ENCODE results near the gene CDC27.
A peak's percentile ranks its signal among the peaks of the same experiment; 100 is the strongest.
"Not testable (repeated sequence)": the region's sequence is repeated elsewhere in the genome, so short reads cannot be mapped to it uniquely, and the experiment has no call there.

CDC27 gene

GRCh38 chr17:47192554-47192953, 3.5 kb upstream of the CDC27 start:
- peak in 1 of 2 donors; percentile 31 for DNase-seq

- DNase-seq, result no peak
Observed at GRCh38 chr17:47190770-47191169, 1.7 kb upstream of the CDC27 start.

- DNase-seq, result no peak
Observed at GRCh38 chr17:47190243-47190642, 1.1 kb upstream of the CDC27 start.

- DNase-seq, result no peak
Observed at GRCh38 chr17:47189732-47190237, 690 bp upstream of the CDC27 start.

GRCh38 chr17:47188271-47188875, 722 bp downstream of the CDC27 start:
- DNase-seq, result peak in 1 of 2 donors; percentile 20

GRCh38 chr17:47184681-47185080, 4.4 kb downstream of the CDC27 start:
- no peak for DNase-seq

GRCh38 chr17:47180988-47181387, 8.1 kb downstream of the CDC27 start:
- DNase-seq, result not testable (repeated sequence)

- DNase-seq, result no peak
Observed at GRCh38 chr17:47180337-47180736, 8.8 kb downstream of the CDC27 start.

GRCh38 chr17:47179141-47179540, 10.0 kb downstream of the CDC27 start:
- DNase-seq, result no peak

GRCh38 chr17:47177261-47177660, 11.8 kb downstream of the CDC27 start:
- DNase-seq, result no peak

- DNase-seq, result no peak
Observed at GRCh38 chr17:47176389-47176826, 12.7 kb downstream of the CDC27 start.

GRCh38 chr17:47174823-47175222, 14.3 kb downstream of the CDC27 start:
- DNase-seq, result not testable (repeated sequence)

- no peak for DNase-seq
Observed at GRCh38 chr17:47172696-47173565, 16.2 kb downstream of the CDC27 start.

- no peak for DNase-seq
Observed at GRCh38 chr17:47170710-47171109, 18.4 kb downstream of the CDC27 start.

GRCh38 chr17:47168896-47169295, 20.2 kb downstream of the CDC27 start:
- not testable (repeated sequence) for DNase-seq

GRCh38 chr17:47166854-47167253, 22.2 kb downstream of the CDC27 start:
- DNase-seq, result not testable (repeated sequence)

- DNase-seq, result no peak
Observed at GRCh38 chr17:47165137-47165536, 24.0 kb downstream of the CDC27 start.

- no peak for DNase-seq
Observed at GRCh38 chr17:47164263-47164662, 24.8 kb downstream of the CDC27 start.

- no peak for DNase-seq
Observed at GRCh38 chr17:47162013-47162622, 27.0 kb downstream of the CDC27 start.

GRCh38 chr17:47159315-47159714, 29.8 kb downstream of the CDC27 start:
- no peak for DNase-seq

- DNase-seq, result no peak
Observed at GRCh38 chr17:47145351-47145750, 43.7 kb downstream of the CDC27 start.

GRCh38 chr17:47135235-47135634, 53.9 kb downstream of the CDC27 start:
- no peak for DNase-seq

GRCh38 chr17:47134354-47134753, 54.7 kb downstream of the CDC27 start:
- not testable (repeated sequence) for DNase-seq

GRCh38 chr17:47131761-47132160, 57.3 kb downstream of the CDC27 start:
- no peak for DNase-seq
